Coronary artery (tissue), 2 donors: ENCODE data around the gene TPI1.

Source experiments
- DNase-seq: peaks from one replicate; pipeline ENCODE4 v3.0.0-alpha.2; 2017; ENCODE audit warnings: low spot score
- H3K27ac ChIP-seq, 2 donors: fragments of 200-600 bp; sonication (generic); one replicate each; pipeline ENCODE4 v1.5.1; 2016 to 2019
- H3K4me3 ChIP-seq: fragments of 200-600 bp; sonication (generic); 2 replicates; pipeline ENCODE4 v1.5.1; 2016; ENCODE audit warnings: mild to moderate bottlenecking, moderate library complexity
- TF ChIP-seq, protein P1 (sequence below): fragments of 200-600 bp; sonication (generic); IDR thresholded peaks from one replicate; pipeline ENCODE4 v1.5.1; 2019; ENCODE audit warnings: antibody characterized with exemption

TPI1 gene

DNA sequence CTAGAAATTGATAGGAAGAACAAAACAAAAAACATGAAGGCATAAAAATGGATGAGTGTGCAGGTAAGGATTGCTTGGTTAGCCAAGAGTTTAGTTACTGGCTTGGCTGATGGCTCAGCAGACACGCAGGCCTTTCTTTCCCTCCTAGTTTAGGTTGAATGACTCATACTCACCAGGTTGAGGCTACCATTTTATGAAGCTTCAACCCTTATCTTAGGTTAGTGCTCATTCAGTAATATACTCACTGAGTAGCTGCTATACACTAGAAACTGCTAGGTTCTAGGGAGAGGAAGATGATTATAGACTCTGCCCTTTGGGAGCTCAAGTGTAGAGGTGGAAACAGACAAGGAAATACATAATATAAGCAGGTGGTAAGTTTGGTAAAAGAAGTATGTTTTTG is 33.1 kb upstream of the TPI1 start:
- H3K4me3 ChIP-seq = no peak overlapping the region
- TF ChIP-seq, protein P1, sequence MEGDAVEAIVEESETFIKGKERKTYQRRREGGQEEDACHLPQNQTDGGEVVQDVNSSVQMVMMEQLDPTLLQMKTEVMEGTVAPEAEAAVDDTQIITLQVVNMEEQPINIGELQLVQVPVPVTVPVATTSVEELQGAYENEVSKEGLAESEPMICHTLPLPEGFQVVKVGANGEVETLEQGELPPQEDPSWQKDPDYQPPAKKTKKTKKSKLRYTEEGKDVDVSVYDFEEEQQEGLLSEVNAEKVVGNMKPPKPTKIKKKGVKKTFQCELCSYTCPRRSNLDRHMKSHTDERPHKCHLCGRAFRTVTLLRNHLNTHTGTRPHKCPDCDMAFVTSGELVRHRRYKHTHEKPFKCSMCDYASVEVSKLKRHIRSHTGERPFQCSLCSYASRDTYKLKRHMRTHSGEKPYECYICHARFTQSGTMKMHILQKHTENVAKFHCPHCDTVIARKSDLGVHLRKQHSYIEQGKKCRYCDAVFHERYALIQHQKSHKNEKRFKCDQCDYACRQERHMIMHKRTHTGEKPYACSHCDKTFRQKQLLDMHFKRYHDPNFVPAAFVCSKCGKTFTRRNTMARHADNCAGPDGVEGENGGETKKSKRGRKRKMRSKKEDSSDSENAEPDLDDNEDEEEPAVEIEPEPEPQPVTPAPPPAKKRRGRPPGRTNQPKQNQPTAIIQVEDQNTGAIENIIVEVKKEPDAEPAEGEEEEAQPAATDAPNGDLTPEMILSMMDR = no peak
- no peak for DNase-seq
- no peak overlapping the region for H3K27ac ChIP-seq

DNA sequence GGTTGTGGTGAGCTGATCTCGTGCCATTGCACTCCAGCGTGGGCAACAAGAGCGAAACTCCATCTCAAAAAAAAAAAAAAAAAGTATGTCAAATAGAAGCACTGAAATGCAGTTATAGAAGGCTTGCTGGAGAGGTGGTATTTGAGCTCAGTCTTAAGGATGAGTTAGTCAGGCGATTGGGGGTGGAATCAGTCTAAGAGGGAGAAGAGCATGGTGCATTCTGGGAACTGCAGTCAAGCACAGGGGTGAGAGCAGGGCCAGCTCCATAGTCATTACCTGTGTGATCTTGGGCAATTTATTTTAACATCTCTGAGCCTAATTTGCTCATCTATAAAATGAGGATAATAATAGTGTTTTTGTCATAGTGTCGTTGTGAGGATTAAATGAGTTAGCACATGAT is 32.5 kb upstream of the TPI1 start:
- no peak overlapping the region for H3K27ac ChIP-seq
- DNase-seq = no peak
- TF ChIP-seq, protein P1 = no peak
- no peak overlapping the region for H3K4me3 ChIP-seq

DNA sequence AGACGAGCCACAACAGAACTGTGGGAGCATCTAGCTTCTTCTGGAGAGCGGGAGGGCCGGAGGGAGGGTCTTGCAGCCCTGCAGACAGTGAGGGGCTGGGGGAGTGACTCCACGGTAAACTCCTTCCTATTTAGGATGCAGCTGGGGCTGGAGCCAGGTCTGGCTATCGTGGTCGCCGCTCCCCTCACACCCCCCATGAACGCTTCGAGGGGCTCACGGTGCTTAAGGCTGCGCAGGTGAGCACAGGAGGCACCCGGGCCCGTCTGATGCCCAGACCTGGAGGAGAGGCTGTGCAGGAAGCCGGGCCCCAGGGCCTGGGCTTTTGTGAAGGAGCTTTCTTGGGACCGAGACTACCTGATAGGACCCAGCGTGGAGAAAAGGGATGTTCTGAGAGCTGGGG is 30.5 kb upstream of the TPI1 start:
- H3K27ac ChIP-seq = no peak overlapping the region
- TF ChIP-seq, protein P1 = no peak
- H3K4me3 ChIP-seq = no peak overlapping the region
- DNase-seq = no peak

DNA sequence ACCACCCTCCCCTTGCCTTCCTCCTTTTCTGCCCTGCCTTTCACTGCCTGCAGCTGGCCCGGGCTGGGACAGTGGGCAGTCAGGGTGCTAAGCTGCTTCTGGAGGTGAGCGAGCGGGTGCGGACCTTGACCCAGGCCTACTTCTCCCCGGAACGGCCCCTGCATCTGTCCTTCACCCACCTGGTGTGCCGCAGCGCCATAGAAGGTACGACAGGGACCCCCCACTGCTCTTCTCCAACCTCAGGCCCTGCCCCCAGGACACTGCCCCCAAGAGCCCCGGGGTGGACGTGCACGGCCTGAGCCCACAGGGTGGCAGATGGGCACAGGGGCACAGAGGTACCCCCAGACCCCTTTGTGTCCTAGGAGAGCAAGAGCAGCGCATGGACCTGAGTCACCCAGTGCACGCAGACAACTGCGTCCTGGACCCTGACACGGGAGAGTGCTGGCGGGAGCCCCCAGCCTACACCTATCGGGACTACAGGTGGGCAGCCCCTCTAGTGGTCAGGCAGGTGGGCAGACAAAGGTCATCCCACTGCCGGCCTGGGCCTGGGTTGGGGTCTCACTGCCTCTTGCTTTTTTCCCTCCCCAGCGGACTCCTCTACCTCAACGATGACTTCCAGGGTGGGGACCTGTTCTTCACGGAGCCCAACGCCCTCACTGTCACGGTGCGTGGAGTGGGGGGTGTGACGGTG is 29.8 kb upstream of the TPI1 start:
- H3K27ac ChIP-seq = no peak overlapping the region
- TF ChIP-seq, protein P1 = no peak
- no peak overlapping the region for H3K4me3 ChIP-seq
- DNase-seq = no peak

DNA sequence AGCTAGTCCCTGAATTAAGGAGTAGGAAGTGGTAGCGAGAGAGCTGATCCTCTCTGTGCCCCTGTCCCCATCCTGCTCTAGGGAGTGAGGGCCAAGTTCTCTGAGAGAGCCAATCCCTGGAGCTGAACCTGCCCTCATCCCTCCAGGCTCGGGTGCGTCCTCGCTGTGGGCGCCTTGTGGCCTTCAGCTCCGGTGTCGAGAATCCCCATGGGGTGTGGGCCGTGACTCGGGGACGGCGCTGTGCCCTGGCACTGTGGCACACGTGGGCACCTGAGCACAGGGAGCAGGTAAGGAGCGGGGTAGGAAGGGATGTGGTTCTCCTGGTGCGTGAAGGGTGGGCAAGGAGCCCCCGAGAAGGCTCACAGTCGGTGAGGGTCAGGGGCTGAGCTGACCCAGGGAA is 28.5 kb upstream of the TPI1 start:
- TF ChIP-seq, protein P1 = no peak
- Histone ChIP-seq H3K27ac (no peak overlapping the region), H3K4me3 (no peak overlapping the region)
- no peak for DNase-seq

DNA sequence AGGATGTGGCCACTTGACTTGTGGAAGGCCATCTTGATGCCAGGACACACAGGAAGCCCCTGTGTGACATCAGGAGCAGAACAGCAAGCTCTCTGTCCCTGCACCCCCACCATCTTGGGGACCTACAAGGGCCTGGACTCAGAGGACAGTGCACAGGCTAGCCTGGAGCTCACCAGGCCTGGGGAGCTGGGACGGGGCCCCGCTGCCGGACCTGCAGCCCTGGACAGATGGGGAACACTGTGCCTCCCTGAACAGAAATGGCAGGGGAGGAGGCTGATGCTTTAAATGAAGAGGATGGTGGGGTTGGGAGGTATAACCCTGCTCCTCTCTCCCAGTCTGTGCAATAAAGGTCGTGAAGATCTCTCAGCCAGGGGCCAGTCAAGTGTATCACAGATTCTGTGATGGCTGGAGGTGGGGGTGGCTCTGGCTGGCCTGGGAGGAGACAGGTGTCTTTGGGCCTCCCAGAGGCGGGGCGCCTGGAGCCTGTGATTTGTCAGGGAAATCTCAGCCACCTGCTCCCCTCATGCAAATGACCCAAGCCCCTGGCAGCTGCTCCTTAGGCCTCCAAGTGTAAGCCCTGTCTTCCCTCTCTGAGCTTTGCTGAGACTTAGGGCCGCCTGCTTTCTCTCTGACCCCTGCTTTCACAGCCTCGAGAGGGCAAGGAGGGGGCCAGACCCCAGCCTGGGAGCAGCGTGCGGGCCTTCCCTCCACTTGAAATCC is 27.7 kb upstream of the TPI1 start:
- DNase-seq = no peak
- no peak overlapping the region for H3K27ac ChIP-seq
- no peak overlapping the region for H3K4me3 ChIP-seq
- TF ChIP-seq, protein P1 = no peak

DNA sequence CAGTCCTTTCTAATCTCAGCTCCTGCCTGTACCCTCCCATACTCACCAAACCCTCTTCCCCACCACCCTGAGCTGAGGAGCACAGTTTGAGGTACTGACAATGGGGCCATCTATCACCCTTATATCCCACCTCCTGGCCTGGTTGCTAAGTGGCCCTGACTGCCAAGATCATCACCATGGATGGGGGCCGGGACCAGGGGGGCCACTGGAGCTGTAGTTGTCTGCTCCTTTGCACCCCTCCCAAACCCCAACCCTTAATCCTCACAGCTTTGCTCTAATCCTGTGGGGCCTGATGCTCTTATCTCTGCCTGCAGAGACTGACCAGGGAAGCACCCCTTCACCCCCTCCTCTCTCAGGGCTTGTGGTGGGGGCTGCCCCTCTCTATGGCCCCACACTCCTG is 27.0 kb upstream of the TPI1 start:
- TF ChIP-seq, protein P1 = no peak
- Histone ChIP-seq H3K4me3 (no peak overlapping the region), H3K27ac (no peak overlapping the region)
- no peak for DNase-seq
